Measurements from ENCODE around the gene PLD6.
"Not testable (repeated sequence)": the region's sequence is repeated elsewhere in the genome, so short reads cannot be mapped to it uniquely, and the experiment has no call there.

PLD6 gene

GRCh38 chr17:17206124-17206912 lies at the start of gene PLD6:
Gene PLD6 (minus strand): TSS chr17:17206333. CDS start chr17:17206286, 47 bp downstream.
- peak; percentile 94 for DNase-seq

GRCh38 chr17:17255689-17256088 lies 49.6 kb upstream of the PLD6 start:
- DNase-seq: not testable (repeated sequence)

GRCh38 chr17:17254036-17254435 lies 47.9 kb upstream of the PLD6 start:
- DNase-seq: no peak

- DNase-seq: no peak
Observed at GRCh38 chr17:17253406-17253805, 47.3 kb upstream of the PLD6 start.

- DNase-seq: no peak
Observed at GRCh38 chr17:17252149-17252661, 46.1 kb upstream of the PLD6 start.

- no peak for DNase-seq
Observed at GRCh38 chr17:17246879-17247278, 40.7 kb upstream of the PLD6 start.

- no peak for DNase-seq
Observed at GRCh38 chr17:17243163-17243562, 37.0 kb upstream of the PLD6 start.

- DNase-seq: no peak
Observed at GRCh38 chr17:17242246-17242645, 36.1 kb upstream of the PLD6 start.

GRCh38 chr17:17241656-17242055 lies 35.5 kb upstream of the PLD6 start:
- DNase-seq: no peak

GRCh38 chr17:17239832-17240231 lies 33.7 kb upstream of the PLD6 start:
- DNase-seq: no peak

GRCh38 chr17:17237026-17237799 lies 31.1 kb upstream of the PLD6 start, which contains the start of gene FLCN:
Gene FLCN (minus strand): TSS chr17:17237168. CDS start chr17:17228137, 9,031 bp downstream.
- DNase-seq: peak; percentile 91 to 93

- DNase-seq: no peak
Observed at GRCh38 chr17:17236295-17237025, 30.3 kb upstream of the PLD6 start.

GRCh38 chr17:17235212-17236174 lies 29.4 kb upstream of the PLD6 start:
- DNase-seq: no peak

GRCh38 chr17:17232303-17232621 lies 26.1 kb upstream of the PLD6 start:
- DNase-seq: no peak

GRCh38 chr17:17231621-17232302 lies 25.6 kb upstream of the PLD6 start:
- DNase-seq: no peak

GRCh38 chr17:17229416-17230384 lies 23.6 kb upstream of the PLD6 start:
- no peak for DNase-seq

- no peak for DNase-seq
Observed at GRCh38 chr17:17228521-17229279, 22.6 kb upstream of the PLD6 start.

- no peak for DNase-seq
Observed at GRCh38 chr17:17227608-17228520, 21.7 kb upstream of the PLD6 start.
